ENCODE data around the gene CDIPT. TPM values are rescaled to one million over a fixed set of nuclear protein-coding genes. Genes with fewer than 3 reads are reported as not detected.

Gene CDIPT
- total RNA-seq, 1 experiment from 2014 or later = 57.1 TPM

DNA sequence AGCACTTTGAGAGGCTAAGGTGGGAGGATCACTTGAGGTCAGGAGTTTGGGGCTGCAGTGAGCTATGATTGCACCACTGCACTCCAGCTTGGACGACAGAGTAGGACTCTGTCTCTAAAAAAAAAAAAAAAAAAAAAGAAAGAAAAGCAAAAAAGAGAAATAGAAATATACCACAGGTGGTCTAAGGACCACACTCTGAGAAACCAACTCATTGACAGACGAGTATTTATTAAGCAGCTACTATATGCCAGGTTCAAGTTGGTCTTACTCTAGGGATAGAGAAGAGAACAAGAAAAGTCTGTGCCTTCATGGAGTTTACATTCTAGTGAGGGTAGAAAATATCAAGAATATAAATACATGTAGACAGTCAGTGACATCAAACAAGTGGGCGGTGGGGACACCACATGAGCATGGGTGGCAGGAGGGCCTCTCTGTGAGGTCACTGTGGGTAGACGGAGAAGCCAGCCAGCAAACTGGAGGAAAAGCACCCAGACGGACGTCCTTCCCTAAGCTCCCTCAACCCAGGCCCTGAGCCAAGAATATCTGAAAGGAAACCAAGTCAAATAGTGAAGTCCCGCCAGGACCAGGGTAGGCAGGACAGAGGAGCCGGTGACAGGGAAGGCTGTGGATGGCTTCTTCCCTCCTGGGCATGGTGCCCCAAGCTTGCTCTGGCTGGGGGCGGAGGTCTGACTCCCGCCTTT lies 4.7 kb downstream of the CDIPT start:
- intact Hi-C loops (cut with micrococcal nuclease; ENCODE audit: unreplicated experiment) = no loop called here
- CTCF ChIA-PET = no interaction called here
- Mint-ChIP-seq H3K27ac (ENCODE audit: unreplicated experiment) (no peak overlapping the region), H3K27me3 (ENCODE audit: insufficient read depth, unreplicated experiment) (no peaks in the 10 kb centered on the region), H3K4me3 (ENCODE audit: unreplicated experiment) (no peak overlapping the region), H3K9me3 (ENCODE audit: unreplicated experiment) (no peaks in the 10 kb centered on the region), H3K4me1 (ENCODE audit: low read depth, unreplicated experiment) (peaks cover 6% of the 10 kb centered on the region), H3K36me3 (ENCODE audit: insufficient read depth, unreplicated experiment) (peaks cover 16% of the 10 kb centered on the region)
- Histone ChIP-seq H3K4me1 (peaks cover 6% of the 10 kb centered on the region; the same call in 1 of the 2 replicates), H3K4me3 (ENCODE audit: low read depth, low read length) (no peak overlapping the region), H3K27me3 (replicated peaks; ENCODE audit: control insufficient read depth, insufficient read depth, low read length) (no peaks in the 10 kb centered on the region), H3K36me3 (ENCODE audit: control insufficient read depth, insufficient read depth, low read length) (peaks cover 1% of the 10 kb centered on the region; the same call in 1 of the 2 replicates), H3K9me3 (no peaks in the 10 kb centered on the region)
- DNase-seq = no peak
- no TSS peak for BruUV-seq (replicated peaks)
- POLR2A ChIA-PET = no interaction called here
- TF ChIP-seq, protein P1, sequence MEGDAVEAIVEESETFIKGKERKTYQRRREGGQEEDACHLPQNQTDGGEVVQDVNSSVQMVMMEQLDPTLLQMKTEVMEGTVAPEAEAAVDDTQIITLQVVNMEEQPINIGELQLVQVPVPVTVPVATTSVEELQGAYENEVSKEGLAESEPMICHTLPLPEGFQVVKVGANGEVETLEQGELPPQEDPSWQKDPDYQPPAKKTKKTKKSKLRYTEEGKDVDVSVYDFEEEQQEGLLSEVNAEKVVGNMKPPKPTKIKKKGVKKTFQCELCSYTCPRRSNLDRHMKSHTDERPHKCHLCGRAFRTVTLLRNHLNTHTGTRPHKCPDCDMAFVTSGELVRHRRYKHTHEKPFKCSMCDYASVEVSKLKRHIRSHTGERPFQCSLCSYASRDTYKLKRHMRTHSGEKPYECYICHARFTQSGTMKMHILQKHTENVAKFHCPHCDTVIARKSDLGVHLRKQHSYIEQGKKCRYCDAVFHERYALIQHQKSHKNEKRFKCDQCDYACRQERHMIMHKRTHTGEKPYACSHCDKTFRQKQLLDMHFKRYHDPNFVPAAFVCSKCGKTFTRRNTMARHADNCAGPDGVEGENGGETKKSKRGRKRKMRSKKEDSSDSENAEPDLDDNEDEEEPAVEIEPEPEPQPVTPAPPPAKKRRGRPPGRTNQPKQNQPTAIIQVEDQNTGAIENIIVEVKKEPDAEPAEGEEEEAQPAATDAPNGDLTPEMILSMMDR (IDR thresholded peaks at IDR 0.05; ENCODE audit: insufficient read depth in 1 of 2, low read depth in 1 of 2, low read length in 1 of 2, severe bottlenecking in 1 of 2, unreplicated experiment in 1 of 2) = no peak

DNA sequence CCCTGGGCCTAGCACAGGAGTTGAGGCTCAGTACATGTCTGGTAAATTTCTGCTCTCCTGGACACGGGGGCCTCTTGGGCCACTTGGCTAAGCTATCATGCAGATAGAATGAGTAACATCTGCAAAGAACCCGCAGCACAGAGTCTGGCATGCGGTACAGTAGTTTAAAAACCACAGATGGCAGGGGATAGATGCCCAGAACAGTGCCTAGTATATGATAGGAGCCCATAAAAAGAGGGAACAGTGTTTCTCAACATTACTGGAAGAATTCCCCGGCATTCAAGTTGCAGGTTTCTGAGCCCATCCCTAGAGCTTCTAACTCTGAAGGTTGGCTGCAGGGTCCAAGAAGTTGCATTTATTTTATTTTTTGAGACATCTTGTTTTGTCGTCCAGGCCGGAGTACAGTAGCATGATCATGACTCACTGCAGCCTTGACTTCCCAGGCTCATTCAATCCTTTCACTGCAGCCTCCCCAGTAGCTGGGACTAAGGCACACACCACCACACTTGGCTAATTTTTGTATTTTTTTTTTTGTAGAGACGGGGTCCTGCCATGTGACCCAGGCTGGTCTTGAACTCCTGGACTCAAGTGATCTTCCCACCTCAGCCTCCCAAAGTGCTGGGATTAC lies 5.8 kb downstream of the CDIPT start:
- TF ChIP-seq, protein P1 (IDR thresholded peaks at IDR 0.05; ENCODE audit: insufficient read depth in 1 of 2, low read depth in 1 of 2, low read length in 1 of 2, severe bottlenecking in 1 of 2, unreplicated experiment in 1 of 2) = no peak
- no peaks in the 10 kb centered on the region for H3K9me3 Mint-ChIP-seq (ENCODE audit: unreplicated experiment)
- H3K27me3 ChIP-seq (replicated peaks; ENCODE audit: control insufficient read depth, insufficient read depth, low read length) = no peaks in the 10 kb centered on the region
- peaks cover 1% of the 10 kb centered on the region; the same call in 1 of the 2 replicates for H3K36me3 ChIP-seq (ENCODE audit: control insufficient read depth, insufficient read depth, low read length)
- ChIA-PET POLR2A (no interaction called here), CTCF (no interaction called here)
- no peak overlapping the region for H3K27ac Mint-ChIP-seq (ENCODE audit: unreplicated experiment)
- DNase-seq = no peak
- H3K36me3 Mint-ChIP-seq (ENCODE audit: insufficient read depth, unreplicated experiment) = peaks cover 6% of the 10 kb centered on the region
- no TSS peak for BruUV-seq (replicated peaks)
- peaks cover 6% of the 10 kb centered on the region for H3K4me1 Mint-ChIP-seq (ENCODE audit: low read depth, unreplicated experiment)
- no peaks in the 10 kb centered on the region for H3K9me3 ChIP-seq
- H3K4me1 ChIP-seq = peaks cover 6% of the 10 kb centered on the region; the same call in 1 of the 2 replicates
- no peak overlapping the region for H3K4me3 Mint-ChIP-seq (ENCODE audit: unreplicated experiment)
- no peak overlapping the region for H3K4me3 ChIP-seq (ENCODE audit: low read depth, low read length)
- intact Hi-C loops (cut with micrococcal nuclease; ENCODE audit: unreplicated experiment) = no loop called here
- no peaks in the 10 kb centered on the region for H3K27me3 Mint-ChIP-seq (ENCODE audit: insufficient read depth, unreplicated experiment)

DNA sequence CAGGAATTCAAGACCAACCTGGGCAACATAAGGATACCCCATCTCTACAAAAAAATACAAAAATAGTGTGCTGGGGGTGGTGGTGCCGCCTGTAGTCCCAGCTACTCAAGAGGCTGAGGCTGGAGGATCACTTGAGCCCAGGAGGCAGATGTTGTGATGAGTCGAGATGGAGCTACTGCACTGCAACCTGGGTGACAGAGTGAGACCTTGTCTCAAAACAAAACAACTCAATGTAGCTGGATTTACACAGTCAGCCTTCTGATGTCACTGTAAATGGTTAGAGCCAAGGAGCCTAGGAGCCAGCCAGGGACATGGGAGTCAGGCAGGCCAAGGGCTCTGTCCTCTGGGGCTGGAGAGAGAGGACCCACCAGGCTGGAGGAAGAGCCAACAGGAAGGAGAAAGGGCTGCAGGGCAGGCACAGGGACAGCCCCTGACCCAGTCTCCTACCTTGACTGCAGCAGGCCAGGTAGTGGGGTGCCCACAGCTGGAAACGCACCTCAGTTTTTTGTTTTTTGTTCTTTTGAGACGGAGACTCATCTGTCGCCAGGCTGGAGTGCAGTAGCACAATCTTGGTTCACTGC lies 8.4 kb downstream of the CDIPT start:
- no peaks in the 10 kb centered on the region for H3K27me3 ChIP-seq (replicated peaks; ENCODE audit: control insufficient read depth, insufficient read depth, low read length)
- no peak overlapping the region for H3K4me3 ChIP-seq (ENCODE audit: low read depth, low read length)
- TF ChIP-seq, protein P1 (IDR thresholded peaks at IDR 0.05; ENCODE audit: insufficient read depth in 1 of 2, low read depth in 1 of 2, low read length in 1 of 2, severe bottlenecking in 1 of 2, unreplicated experiment in 1 of 2) = no peak
- no peaks in the 10 kb centered on the region for H3K9me3 ChIP-seq
- Mint-ChIP-seq H3K4me1 (ENCODE audit: low read depth, unreplicated experiment) (no peaks in the 10 kb centered on the region), H3K4me3 (ENCODE audit: unreplicated experiment) (no peak overlapping the region), H3K9me3 (ENCODE audit: unreplicated experiment) (no peaks in the 10 kb centered on the region), H3K27ac (ENCODE audit: unreplicated experiment) (no peak overlapping the region), H3K36me3 (ENCODE audit: insufficient read depth, unreplicated experiment) (peaks cover 6% of the 10 kb centered on the region), H3K27me3 (ENCODE audit: insufficient read depth, unreplicated experiment) (no peaks in the 10 kb centered on the region)
- H3K36me3 ChIP-seq (ENCODE audit: control insufficient read depth, insufficient read depth, low read length) = no peaks in the 10 kb centered on the region
- H3K4me1 ChIP-seq = peaks cover 3% of the 10 kb centered on the region; the same call in 1 of the 2 replicates
- intact Hi-C loops (cut with micrococcal nuclease; ENCODE audit: unreplicated experiment) = no loop called here
- BruUV-seq (replicated peaks) = no TSS peak
- CTCF ChIA-PET = interaction anchor here (0.6 kb wide), 1 partner anchor 98 kb away, joined by 3 read pairs; no protein-coding TSS in a partner anchor
- POLR2A ChIA-PET = no interaction called here
- no peak for DNase-seq
